IMR-90 (cell line): ENCODE data around the gene POU2AF2. TPM values are rescaled to one million over a fixed set of nuclear protein-coding genes. Genes with fewer than 3 reads are reported as not detected.
"Not testable (repeated sequence)": the region's sequence is repeated elsewhere in the genome, so short reads cannot be mapped to it uniquely, and the experiment has no call there.

Experiments
- ATAC-seq: fragments of 200-7000 bp; cut with Tn5 transposase; 2 replicates; pipeline ENCODE4 v1.9.1; 2020; ENCODE audit warnings: low read depth, mild to moderate bottlenecking, moderate library complexity
- BruUV-seq: library from RNA; stranded (reverse); fragments of 400-500 nt; replicated peaks from 2 replicates; lab custom pipeline; 2021; lab: Mats Ljungman, UMichigan
- CTCF ChIA-PET: fragments of 300-600 bp; formaldehyde crosslinking; extraction: SDS; loops from one replicate; lab custom pipeline; 2021; ENCODE audit warnings: antibody characterized with exemption; lab: Yijun Ruan, JAX
- POLR2A ChIA-PET: fragments of 300-600 bp; sonication (Branson Sonifier 250); formaldehyde crosslinking; loops from one replicate; lab custom pipeline; 2022; ENCODE audit warnings: antibody characterized with exemption; ENCODE audit not compliant: unreplicated experiment; lab: Charles Lee
- DNase-seq: peaks from one replicate; pipeline ENCODE4 v3.0.0; 2013
- H2AFZ ChIP-seq: replicated peaks from 2 replicates; pipeline ENCODE3; 2013; ENCODE audit warnings: low read length, mild to moderate bottlenecking; ENCODE audit not compliant: poor library complexity
- H2AK5ac ChIP-seq: 2 replicates; pipeline ENCODE4 v1.6.1; 2013; ENCODE audit warnings: low read depth, low read length, inconsistent platforms
- H2AK9ac ChIP-seq: replicated peaks from 2 replicates; pipeline ENCODE3; 2013; ENCODE audit warnings: mild to moderate bottlenecking, low read depth, low read length, moderate library complexity; ENCODE audit not compliant: poor library complexity
- H2BK120ac ChIP-seq: 2 replicates; pipeline ENCODE4 v1.6.1; 2013; ENCODE audit warnings: low read depth, low read length, inconsistent platforms
- H2BK15ac ChIP-seq: 3 replicates; pipeline ENCODE4 v1.6.1; 2013; ENCODE audit warnings: low read depth, low read length, inconsistent platforms
- H2BK20ac ChIP-seq: 2 replicates; pipeline ENCODE4 v1.6.1; 2013; ENCODE audit warnings: low read depth, mild to moderate bottlenecking, inconsistent platforms, low read length, moderate library complexity
- H2BK5ac ChIP-seq: 2 replicates; pipeline ENCODE4 v1.6.1; 2013; ENCODE audit warnings: mild to moderate bottlenecking, low read depth, low read length, inconsistent platforms; ENCODE audit not compliant: poor library complexity, severe bottlenecking
- H3K14ac ChIP-seq: replicated peaks from 2 replicates; pipeline ENCODE4 v1.6.1; 2013; ENCODE audit warnings: low read depth, low read length, inconsistent platforms
- H3K18ac ChIP-seq: 2 replicates; pipeline ENCODE4 v1.6.1; 2013; ENCODE audit warnings: low read depth, low read length, control low read depth
- H3K23ac ChIP-seq: 2 replicates; pipeline ENCODE4 v1.6.1; 2013; ENCODE audit warnings: low read depth, low read length, inconsistent platforms
- H3K27ac ChIP-seq: 2 replicates; pipeline ENCODE4 v1.5.1; 2013; ENCODE audit warnings: mild to moderate bottlenecking, control low read depth, low read length; ENCODE audit not compliant: insufficient read depth
- H3K27me3 ChIP-seq: 2 replicates; pipeline ENCODE4 v1.6.1; 2013; ENCODE audit warnings: low read length; ENCODE audit not compliant: control insufficient read depth, insufficient read depth
- H3K36me3 ChIP-seq: 2 replicates; pipeline ENCODE4 v1.6.1; 2013; ENCODE audit warnings: low read length, mixed read lengths; ENCODE audit not compliant: control insufficient read depth, insufficient read depth
- H3K4ac ChIP-seq: 2 replicates; pipeline ENCODE4 v1.6.1; 2013; ENCODE audit warnings: low read depth, low read length, inconsistent platforms
- H3K4me1 ChIP-seq: 2 replicates; pipeline ENCODE4 v1.6.1; 2013; ENCODE audit warnings: low read length, mixed read lengths; ENCODE audit not compliant: control insufficient read depth, insufficient read depth
- H3K4me2 ChIP-seq: 2 replicates; pipeline ENCODE4 v1.6.1; 2013; ENCODE audit warnings: low read depth, mild to moderate bottlenecking, control low read depth, low read length, moderate library complexity
- H3K4me3 ChIP-seq: 2 replicates; pipeline ENCODE4 v1.5.1; 2013; ENCODE audit warnings: low read depth, mild to moderate bottlenecking, control low read depth, low read length, moderate library complexity; ENCODE audit not compliant: insufficient read depth
- H3K56ac ChIP-seq: 2 replicates; pipeline ENCODE4 v1.6.1; 2013; ENCODE audit warnings: low read length, inconsistent platforms; ENCODE audit not compliant: insufficient read depth; ENCODE audit errors: extremely low read depth
- H3K79me1 ChIP-seq, 2 experiments: 2 replicates each; pipeline ENCODE4 v1.6.1; 2013; ENCODE audit warnings: low read length in 2 of 2, inconsistent platforms in 1 of 2, low read depth in 1 of 2
- H3K9ac ChIP-seq: 2 replicates; pipeline ENCODE4 v1.6.1; 2013; ENCODE audit warnings: low read depth, low read length, control low read depth
- H3K9me1 ChIP-seq: 2 replicates; pipeline ENCODE4 v1.6.1; 2013; ENCODE audit warnings: low read length, inconsistent platforms; ENCODE audit not compliant: insufficient read depth
- H3K9me3 ChIP-seq: 2 replicates; pipeline ENCODE4 v1.6.1; 2013; ENCODE audit warnings: low read length; ENCODE audit not compliant: control insufficient read depth, insufficient read depth
- H4K20me1 ChIP-seq: 2 replicates; pipeline ENCODE4 v1.6.1; 2013; ENCODE audit warnings: low read length, inconsistent platforms; ENCODE audit not compliant: insufficient read depth
- H4K5ac ChIP-seq: 2 replicates; pipeline ENCODE4 v1.6.1; 2013; ENCODE audit warnings: mild to moderate bottlenecking, low read depth, low read length, control low read depth
- H4K8ac ChIP-seq, 2 experiments: 2 replicates each; pipeline ENCODE4 v1.6.1; 2013; ENCODE audit warnings: low read depth in 2 of 2, low read length in 2 of 2, control low read depth in 1 of 2, inconsistent platforms in 1 of 2
- H4K91ac ChIP-seq: 2 replicates; pipeline ENCODE4 v1.6.1; 2013; ENCODE audit warnings: low read depth, low read length, inconsistent platforms; ENCODE audit not compliant: insufficient read depth
- WGBS, 2 experiments: methylation state at CpG; one replicate each; pipeline versions ENCODE4 v1.1.5 to v1.1.7; 2013; ENCODE audit warnings: missing lambda C conversion rate in 2 of 2; ENCODE audit not compliant: insufficient read length in 1 of 2; ENCODE audit errors: extremely low coverage in 2 of 2; 5-methylcytosine and 5-hydroxymethylcytosine counted together
- dilution Hi-C: fragments of 300-500 bp; cut with HindIII; formaldehyde crosslinking; loops from one replicate; pipeline ENCODE4 v1.14.3; 2018; ENCODE audit warnings: low sequenced_read_pairs; ENCODE audit not compliant: unreplicated experiment
- in situ Hi-C: fragments of 300-500 bp; cut with MboI; formaldehyde crosslinking; loops from 3 replicates; pipeline ENCODE4 v1.14.3; 2019; ENCODE audit warnings: low sequenced_read_pairs, inconsistent platforms, mixed read lengths
- intact Hi-C: fragments of 100-400 bp; cut with micrococcal nuclease; formaldehyde crosslinking; loops from 2 replicates; pipeline ENCODE4 v1.10.0; 2022
- polyA plus RNA-seq, 3 experiments: library from polyadenylated mRNA; depleted of rRNA; stranded (reverse); fragments of >200 nt; gene quantifications; 2 replicates each; pipeline ENCODE4 v1.2.3, GENCODE V29; 2012; ENCODE audit warnings: low replicate concordance in 1 of 3
- total RNA-seq: library from RNA; depleted of rRNA; stranded (reverse); fragments of >200 nt; gene quantifications from 2 replicates; pipeline ENCODE4 v1.2.3, GENCODE V29; 2012

POU2AF2 gene
- total and polyA plus RNA-seq, 2 of the 4 experiments (the other 2 are of a cell fraction), result not detected

DNA sequence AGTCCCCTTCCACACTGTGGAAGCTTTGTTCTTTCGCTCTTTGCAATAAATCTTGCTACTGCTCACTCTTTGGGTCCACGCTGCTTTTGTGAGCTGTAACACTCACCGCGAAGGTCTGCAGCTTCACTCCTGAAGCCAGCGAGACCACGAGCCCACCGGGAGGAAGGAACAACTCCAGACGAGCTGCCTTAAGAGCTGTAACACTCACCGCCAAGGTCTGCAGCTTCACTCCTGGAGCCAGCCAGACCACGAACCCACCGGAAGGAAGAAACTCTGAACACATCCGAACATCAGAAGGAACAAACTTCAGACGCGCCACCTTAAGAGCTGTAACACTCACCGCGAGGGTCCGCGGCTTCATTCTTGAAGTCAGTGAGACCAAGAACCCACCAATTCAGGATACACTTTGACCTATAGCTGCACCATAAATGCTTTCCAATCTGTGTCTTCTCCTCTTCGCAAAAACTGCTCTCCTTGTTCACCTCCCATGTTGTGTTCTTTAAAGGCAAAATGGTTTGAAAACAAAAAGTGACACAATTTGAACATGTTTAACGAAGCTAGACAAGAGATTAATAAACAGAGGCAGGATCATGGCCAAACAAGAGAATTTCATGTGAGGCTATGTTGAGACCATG, 22.6 kb upstream of the POU2AF2 start:
- in situ Hi-C loops, CTCF ChIA-PET, H2BK5ac ChIP-seq, H3K27me3 ChIP-seq, H2AK9ac ChIP-seq, H3K36me3 ChIP-seq, dilution Hi-C loops, H4K20me1 ChIP-seq, H3K4me2 ChIP-seq, H4K91ac ChIP-seq, H3K9me3 ChIP-seq, H3K27ac ChIP-seq, H4K8ac ChIP-seq, H2BK20ac ChIP-seq, H3K56ac ChIP-seq, H2AK5ac ChIP-seq, H3K9ac ChIP-seq, H2BK15ac ChIP-seq, H3K9me1 ChIP-seq, DNase-seq, H3K18ac ChIP-seq, H3K4ac ChIP-seq, ATAC-seq, H4K5ac ChIP-seq, H3K4me1 ChIP-seq, H3K4me3 ChIP-seq, H3K14ac ChIP-seq, H2BK120ac ChIP-seq, intact Hi-C loops, H2AFZ ChIP-seq, POLR2A ChIA-PET, H3K79me1 ChIP-seq, H3K23ac ChIP-seq, BruUV-seq: not testable (repeated sequence)
- 95% methylated on average over 4 of the region's 20 CpGs; no CpG with 5 or more reads in 1 of the 2 experiments for WGBS, 2 experiments
